Caki2 (cell line): ENCODE data around the gene POMT1. TPM values are rescaled to one million over a fixed set of nuclear protein-coding genes. Genes with fewer than 3 reads are reported as not detected.
A peak's percentile ranks its signal among the peaks of the same experiment; 100 is the strongest.
"Not testable (repeated sequence)": the region's sequence is repeated elsewhere in the genome, so short reads cannot be mapped to it uniquely, and the experiment has no call there.

ENCODE experiments used
- DNase-seq: peaks from one replicate; pipeline ENCODE4 v3.0.0-alpha.2; 2015; ENCODE audit warnings: low read depth
- in situ Hi-C: cut with HindIII; loops from 2 replicates; pipeline ENCODE4 v1.10.0; 2016; ENCODE audit warnings: low sequenced_read_pairs, low pct_unique_long_range_greater_than_20kb, mixed read lengths
- total RNA-seq: library from RNA; depleted of rRNA; stranded (reverse); fragments of >200 nt; shearing (Covaris generic); gene quantifications from 2 replicates; pipeline ENCODE4 v1.2.3, GENCODE V29; 2014; ENCODE audit warnings: low replicate concordance

POMT1 gene
- total RNA-seq, 1 experiment from 2014 or later: 30.9 TPM

DNA sequence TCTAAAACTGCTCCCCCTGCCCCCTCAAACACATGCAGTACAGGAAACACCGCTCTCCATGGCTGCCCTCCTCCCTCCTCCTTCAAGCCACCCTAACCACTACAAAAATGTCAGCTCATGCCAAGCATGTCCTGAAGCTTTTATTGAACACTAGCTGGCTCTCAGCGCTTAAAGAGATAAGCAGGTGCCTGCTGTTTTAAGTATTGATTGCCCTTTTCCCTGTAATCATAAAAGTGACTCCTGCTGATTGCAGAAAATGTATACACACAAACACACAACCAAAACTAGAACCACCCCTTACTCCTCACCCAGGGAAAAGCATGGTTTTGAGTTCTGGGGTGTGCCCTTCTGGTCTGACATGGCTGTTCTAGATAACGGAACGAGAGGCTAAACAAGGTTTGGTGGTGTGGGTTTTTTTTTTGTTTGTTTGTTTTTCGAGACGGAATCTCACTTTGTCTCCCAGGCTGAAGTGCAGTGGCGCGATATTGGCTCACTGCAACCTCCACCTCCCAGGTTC is 32.1 kb downstream of the POMT1 start:
- DNase-seq: no peak
- in situ Hi-C loops: no loop called here

DNA sequence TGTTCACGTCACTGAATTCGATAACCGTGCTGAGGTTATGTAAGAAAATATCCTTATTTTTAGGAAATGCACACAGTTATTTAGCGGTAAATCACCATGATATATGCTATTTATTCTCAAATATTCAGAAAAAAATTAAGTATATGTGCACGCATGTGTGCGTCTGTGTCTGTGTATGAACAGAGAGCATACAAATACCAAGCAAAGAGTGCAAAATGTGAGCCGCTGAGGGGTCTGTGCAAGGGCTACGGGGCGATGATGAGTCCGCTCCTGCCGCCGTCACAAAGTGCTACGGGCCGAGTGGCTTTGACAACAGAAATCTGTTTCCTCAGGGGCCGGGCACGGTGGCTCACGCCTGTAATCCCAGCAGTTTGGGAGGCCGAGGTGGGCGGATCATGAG is 35.2 kb downstream of the POMT1 start:
- in situ Hi-C loops: no loop called here
- no peak for DNase-seq

DNA sequence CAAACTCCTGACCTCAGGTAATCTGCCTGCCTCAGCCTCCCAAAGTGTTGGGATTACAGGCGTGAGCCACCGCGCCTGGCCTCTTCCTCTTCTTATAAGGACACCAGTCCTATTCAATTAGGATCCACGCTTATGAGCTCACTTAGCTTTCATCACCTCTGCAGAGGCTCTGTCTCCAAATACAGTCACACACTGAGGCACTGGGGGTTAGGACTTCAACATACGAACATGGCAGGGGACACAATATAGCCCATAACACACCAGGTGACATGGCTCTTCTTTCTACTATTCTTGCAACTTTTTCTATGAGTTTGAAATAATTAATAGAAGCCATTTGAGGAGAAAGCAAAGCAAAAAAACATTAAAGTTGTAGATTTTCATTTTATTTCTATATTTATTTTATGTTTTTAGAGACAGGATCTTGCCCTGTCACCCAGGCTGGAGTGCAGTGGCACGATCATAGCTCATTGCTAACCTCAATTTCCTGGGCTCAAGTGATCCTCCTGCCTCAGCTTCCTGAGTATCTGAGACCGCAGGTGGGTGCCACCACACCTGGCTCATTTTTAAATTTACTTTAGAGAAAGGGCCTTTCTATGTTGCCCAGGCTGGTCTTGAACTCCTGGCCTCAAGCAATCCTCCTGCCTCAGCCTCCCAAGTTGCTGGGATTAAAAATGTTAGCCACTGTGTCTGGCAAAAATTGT is 36.7 kb downstream of the POMT1 start:
- in situ Hi-C loops: no loop called here
- no peak for DNase-seq

DNA sequence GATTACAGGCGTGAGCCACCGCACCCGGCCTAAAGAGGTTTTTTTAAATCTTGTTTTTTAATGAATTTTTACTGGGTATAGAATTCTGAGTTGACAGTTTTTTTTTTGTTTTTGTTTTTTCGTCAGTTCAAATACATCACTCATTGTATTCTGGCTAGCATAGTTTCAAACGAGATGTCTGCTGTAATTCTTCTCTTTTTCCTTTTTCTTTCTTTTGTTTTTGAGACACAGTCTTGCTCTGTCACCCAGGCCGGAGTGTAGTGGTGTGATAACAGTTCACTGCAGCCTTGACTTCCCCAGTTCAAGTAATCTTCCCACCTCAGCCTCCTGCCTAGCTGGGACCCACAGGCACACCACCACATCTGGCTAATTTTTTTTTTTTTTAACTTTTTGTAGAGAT is 40.4 kb downstream of the POMT1 start:
- DNase-seq: no peak

DNA sequence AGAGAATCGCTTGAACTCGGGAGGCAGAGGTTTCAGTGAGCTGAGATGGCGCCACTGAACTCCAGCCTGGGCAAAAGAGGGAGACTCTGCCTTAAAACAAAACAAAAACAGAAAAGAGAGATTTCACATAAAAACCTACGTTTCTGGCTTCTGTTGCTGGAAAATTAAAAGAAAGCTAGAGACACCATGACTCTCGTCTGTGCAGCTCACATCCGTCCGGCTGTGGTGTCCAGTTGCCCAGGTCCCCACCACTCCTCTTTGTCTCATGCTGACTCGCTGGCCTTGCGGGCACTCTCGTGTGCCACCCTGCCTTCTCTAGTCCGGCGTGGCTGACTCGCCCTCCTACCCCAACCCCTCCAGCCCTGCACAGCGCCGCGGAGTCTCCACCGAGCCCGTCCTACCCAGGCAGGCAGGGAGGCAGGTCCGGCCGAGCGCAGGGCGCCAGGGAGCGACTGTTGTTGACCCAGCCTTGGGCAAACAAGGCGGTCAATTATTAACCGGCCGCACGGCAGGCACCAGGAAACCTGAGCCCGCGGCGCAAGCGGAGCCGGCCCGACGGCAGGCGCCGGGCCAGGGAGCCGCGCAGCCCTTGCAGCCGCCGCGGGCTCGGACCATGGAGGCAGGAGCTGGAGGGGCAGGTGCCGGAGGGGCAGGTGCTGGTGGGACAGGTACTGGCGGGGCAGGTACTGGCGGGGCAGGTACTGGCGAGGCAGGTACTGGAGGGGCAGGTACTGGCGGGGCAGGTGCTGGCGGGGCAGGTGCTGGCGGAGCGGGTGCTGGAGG is 42.5 kb downstream of the POMT1 start, which contains the start of gene PRRT1B:
Gene PRRT1B, plus strand, starts transcription at position 521 of the 783 bp plus-strand sequence. Its CDS starts 93 bp downstream, at position 614.
- peak; percentile 73 for DNase-seq
- in situ Hi-C loops: no loop called here

More for the DNA sequence above, 40.4 kb downstream of the POMT1 start:
- in situ Hi-C loops: no loop called here

DNA sequence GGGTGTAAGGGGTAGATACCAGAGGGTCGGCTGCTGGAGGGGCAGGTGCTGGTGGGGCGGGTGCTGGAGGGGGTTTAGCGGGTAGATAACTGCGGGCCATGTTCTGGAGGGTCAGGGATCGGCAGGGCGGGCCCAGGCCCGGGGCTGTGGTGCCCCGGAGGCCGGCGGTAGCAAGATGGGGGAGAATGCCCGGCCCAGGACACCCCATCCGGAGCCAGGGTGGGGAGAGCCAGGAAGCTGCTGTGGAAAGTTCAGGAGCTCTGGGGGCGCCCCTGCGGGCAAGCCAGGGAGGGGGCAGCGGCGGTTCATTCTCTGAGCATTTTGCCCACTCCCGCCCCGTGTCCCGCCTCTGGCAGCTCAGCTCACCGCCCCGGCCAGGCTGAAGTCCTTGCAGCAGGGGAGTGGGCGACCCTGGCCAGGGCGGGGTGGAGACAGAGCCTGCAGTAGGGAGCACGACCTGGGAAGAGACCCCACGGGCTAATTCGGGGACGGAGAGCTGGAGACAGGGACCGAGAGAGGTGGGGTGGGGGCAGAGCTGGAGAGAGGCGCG is 43.1 kb downstream of the POMT1 start:
- in situ Hi-C loops: no loop called here
- no peak for DNase-seq

DNA sequence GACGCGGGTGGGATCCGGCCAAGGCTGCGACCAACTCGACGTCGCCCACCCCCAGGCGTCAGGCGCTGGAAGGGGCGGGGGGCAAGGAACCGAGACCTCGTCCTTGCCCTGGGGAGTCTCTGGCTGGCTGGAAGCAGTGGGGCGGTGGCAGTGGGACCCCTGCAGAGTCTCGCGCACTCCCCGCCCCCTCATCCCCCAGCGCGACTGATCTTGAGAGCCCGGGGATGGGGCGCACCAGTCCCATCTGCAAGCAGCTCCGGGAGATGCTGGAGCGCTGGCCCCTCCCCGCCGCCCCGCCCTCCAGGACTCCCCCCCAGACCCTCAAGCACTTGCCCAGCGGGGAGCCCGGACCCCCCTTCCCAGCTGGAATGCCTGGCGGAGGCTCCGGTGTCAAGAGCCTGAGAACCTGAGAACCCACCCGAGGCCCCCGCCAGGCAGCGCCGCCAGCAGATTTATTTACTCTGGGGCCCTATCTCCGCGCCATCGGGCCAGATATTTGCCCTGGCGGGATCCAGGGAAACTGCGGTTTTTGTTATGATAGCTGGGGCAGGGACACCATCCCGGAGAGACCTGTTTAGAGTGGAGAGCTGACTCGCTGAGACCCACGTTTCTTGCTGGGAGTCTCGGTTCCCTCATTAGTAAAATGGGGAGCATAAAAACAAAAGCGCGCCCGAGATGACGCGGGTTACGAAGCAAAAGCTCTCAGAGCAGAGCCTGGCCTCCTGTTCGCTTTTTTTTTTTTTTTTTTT is 43.8 kb downstream of the POMT1 start:
- in situ Hi-C loops: no loop called here
- DNase-seq: no peak

DNA sequence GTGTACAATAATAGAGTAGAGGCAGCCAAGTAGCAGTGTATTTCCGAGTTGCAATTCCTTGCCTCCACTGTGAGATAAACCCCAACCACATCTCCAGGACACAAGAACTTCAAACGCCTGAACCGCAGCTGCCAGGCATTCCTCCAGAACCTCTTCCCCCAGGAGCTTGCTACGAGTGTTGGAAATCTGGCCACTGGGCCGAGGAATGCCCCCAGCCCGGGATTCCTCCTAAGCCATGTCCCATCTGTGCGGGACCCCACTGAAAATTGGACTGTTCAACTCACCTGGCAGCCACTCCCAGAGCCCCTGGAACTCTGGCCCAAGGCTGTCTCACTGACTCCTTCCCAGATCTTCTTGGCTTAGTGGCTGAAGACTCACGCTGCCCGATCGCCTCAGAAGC is 46.5 kb downstream of the POMT1 start:
- DNase-seq, in situ Hi-C loops: not testable (repeated sequence)

DNA sequence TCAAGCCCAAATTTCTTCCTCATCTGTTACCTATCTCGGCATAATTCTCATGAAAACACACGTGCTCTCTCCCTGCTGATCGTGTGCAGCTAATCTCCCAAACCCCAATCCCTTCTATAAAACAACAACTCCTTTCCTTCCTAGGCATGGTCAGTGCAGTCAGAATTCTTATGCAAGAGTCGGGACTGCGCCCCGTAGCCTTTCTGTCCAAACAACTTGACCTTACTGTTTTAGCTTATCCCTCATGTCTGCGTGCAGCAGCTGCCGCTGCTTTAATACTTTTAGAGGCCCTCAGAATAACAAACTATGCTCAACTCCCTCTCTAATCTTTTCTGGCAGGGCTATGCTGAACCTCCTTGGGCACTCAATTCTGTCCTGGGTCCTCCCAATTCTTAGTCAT is 47.7 kb downstream of the POMT1 start:
- in situ Hi-C loops, DNase-seq: not testable (repeated sequence)

DNA sequence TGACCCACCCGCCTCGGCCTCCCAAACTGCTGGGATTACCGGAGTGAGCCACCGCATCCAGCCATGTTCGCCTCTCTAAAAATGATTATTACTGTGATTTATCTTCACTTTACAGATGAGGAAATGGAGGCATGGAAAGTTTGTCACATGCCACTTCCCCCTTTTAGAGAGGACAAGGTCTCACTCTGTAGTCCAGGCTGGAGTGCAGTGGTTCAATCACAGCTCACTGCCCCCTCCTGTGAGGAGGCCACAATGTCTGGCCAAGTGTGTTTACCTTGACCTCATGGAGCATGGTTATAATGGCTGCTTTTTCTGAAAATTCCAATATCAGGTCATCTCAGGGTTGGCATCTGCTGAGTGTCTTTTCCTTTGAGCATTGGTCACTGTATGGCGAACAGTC is 49.3 kb downstream of the POMT1 start:
- in situ Hi-C loops: no loop called here

DNA sequence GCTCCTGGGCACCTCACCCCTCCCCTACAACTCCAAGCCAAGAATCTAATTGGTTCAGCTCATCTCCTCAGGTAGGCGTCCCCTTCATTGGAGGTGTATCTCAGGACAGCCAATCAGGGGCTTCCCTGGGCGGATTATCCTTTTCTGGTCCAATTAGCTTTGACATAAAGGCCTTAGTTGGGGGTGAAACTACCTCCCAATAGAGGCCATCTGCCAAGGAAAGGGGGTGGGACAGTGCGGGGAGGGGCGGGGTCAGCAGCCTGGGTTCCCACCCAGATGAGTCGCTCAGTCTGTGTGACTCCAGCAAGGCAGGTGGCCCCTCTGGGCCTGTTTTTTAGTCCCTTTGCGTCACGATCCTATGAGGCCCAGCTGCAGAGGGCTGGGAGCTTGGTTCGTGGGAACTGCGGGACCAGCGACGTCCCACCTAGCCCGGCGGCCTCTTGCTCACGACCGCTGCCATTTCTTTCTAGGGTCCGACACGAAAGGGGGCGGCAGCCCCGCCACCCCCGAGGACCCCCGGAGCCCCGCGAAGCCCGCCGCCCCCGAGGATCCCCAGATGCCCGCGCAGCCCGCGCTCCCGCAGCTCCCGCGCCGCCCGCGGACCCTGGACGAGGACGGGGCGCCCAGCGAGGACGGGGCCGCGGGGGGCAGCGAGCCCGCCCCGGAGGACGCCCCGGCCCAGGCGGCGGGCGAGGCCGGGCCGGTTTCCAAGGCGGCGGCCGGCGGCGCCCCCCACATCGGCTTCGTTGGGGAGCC is 51.5 kb downstream of the POMT1 start:
- in situ Hi-C loops: no loop called here

More for the DNA sequence above, 49.3 kb downstream of the POMT1 start:
- DNase-seq: no peak

DNA sequence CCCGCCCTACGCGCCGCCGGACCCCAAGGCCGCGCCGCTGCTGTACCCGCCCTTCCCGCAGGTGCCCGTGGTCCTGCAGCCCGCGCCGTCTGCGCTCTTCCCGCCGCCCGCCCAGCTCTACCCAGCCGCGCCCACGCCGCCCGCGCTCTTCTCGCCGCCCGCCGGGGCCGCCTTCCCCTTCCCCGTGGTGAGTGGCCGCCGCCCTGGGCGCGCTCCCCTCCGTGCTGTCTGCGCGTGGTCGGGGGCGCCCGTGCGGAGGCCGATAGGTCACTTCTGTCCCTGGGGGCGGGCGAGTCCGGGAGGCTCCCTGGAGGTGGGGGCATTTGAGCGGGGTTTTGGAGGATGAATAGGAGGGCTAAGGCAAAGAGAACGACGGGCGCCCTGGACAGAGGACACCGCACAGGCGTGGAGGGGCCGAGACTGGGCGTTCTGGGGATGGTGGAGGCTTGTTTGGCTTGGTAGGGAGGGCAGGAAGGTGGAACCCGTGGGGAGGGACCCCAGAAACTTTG is 52.2 kb downstream of the POMT1 start:
- in situ Hi-C loops: no loop called here
- no peak for DNase-seq

More for the DNA sequence above, 51.5 kb downstream of the POMT1 start:
- DNase-seq: no peak

DNA sequence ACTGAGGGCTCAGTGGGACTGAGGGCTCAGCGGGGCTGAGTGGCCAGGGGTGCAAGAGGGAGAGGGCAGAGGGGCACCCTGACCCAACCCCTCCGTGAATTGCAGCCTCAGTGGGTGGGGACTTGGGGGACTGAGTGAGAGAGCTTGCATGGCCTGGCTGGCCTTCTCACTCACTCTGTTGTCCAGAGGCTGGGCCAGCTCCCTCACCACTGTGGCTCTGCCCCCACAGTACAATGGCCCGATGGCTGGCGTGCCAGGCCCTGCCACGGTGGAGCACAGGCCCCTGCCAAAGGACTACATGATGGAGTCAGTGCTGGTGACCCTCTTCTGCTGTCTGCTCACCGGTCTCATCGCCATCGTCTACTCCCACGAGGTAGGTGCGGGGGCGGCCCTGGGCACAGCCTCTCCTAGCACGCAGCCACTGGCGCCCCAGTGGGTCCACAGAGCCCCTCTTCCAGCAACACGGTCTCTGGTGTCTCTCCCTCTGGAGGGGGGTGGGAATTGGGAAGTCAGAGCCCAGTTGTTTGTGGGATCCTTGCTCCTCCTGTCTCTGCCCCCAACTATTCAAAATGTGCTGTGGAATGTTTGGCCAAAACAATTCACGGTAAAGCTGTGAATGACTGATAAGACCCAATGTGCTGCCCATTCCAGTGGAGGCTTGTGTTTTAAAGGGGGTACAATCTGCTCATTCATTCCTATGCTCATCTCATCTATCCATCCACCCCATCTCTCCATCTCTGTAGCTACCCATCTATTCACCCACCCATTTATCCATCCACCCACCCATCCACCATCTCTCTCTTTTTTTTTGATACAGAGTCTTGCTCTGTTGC is 53.3 kb downstream of the POMT1 start:
- DNase-seq: no peak
- in situ Hi-C loops: no loop called here

DNA sequence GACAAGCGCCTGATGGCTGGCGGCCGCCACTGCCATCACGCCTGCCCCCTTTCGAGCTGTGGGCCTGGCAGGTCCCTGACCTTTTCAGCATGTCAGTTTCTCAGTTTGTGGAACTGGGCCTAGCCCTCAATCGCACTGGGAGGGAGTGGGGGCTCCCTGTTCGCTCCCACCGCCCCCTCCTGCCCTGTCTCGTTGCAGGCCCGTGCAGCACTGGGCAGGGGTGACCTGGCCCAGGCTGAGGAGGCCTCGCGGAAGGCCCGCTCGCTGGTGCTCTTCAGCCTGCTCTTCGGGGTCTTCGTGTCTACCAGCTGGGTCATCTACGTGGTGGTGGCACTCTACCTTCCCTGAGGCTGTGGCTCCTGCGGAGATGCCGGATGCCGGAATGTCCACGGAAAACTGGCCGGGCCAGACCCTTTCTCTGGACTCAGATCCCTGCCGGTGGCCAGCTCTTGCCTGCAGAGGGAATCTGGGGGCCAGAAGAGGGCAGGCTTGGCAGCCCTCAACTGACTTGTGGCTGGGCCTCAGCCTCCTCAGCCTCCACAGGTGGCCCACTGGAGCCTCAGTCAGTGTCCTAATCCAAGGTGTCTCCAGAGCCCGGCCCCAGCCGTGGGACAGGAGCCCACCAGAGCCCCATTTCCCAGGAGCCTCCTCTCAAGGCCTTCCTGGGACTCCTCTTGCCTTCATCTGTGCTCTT is 55.3 kb downstream of the POMT1 start:
- in situ Hi-C loops: no loop called here
- DNase-seq: no peak

DNA sequence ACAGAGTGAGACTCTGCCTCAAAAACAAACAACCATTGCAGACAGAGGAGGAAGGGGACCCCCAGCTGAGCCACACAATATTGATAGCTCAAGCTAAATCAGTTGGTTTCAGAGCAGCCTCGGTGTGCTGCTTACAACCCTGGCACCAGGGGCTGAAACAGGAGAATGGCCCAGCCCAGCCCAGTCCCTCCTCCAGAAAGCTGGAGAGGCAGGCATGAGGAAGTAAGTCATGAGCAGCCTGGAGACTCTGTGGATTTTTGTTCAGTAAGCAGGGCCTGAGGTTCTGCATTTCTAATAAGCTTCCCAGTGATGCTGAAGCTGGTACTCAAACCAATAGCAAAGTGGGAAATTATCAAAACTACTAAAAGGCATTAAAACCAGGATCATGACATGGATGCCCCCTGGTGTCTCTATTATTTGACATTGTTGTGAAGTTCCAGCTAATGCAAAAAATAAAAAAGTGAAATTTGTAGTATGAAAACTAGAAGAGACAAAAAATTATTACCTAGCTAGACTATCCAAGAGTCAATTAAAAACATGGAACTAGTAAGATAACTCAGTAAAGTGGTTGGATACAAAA is 56.8 kb downstream of the POMT1 start:
- no peak for DNase-seq
- in situ Hi-C loops: no loop called here
